ENCODE results near the gene OR4A47.
"Not testable (repeated sequence)": the region's sequence is repeated elsewhere in the genome, so short reads cannot be mapped to it uniquely, and the experiment has no call there.

Gene OR4A47, protein sequence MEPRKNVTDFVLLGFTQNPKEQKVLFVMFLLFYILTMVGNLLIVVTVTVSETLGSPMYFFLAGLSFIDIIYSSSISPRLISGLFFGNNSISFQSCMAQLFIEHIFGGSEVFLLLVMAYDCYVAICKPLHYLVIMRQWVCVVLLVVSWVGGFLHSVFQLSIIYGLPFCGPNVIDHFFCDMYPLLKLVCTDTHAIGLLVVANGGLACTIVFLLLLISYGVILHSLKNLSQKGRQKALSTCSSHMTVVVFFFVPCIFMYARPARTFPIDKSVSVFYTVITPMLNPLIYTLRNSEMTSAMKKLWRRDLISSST

DNA sequence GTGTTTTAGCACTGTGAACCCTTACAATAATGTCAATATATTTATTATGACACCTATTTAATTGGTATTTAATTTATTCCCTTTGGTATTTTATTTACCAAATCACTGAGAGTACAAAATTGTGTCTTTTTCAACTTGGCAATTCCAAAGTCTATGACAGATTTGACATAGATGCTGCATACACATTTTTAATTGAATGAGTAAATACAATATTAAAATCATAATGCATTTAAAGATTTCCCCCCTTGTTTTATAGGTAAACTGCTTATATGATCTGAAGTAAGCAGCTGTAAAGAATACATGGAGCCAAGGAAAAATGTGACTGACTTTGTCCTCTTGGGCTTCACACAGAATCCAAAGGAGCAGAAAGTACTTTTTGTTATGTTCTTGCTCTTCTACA, at the start of gene OR4A47:
Gene OR4A47 (plus strand): TSS at position 301 of the 400 bp plus-strand sequence. CDS start 0 bp downstream, at position 301.
- DNase-seq (ENCODE audit: low read depth) = not testable (repeated sequence)

DNA sequence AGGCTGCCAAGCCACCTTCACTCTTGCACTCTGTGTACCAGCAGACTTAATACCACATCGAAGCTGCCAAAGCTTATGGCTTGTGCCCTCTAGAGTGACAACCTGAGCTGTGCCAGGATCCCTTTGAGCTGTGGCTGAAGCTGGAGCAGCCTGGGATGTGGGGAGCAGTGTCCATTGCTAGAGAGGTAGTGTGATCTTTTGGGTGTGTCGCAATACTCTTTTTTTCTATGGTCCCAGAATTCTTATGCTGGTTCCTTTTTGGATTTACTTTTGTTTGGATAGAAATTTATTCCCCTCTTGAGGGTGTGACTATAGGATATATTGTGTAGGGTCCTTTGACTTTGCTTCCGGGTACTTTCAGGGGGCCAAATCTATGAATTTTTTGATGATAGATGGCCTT, 32.7 kb upstream of the OR4A47 start:
- not testable (repeated sequence) for DNase-seq (ENCODE audit: low read depth)

DNA sequence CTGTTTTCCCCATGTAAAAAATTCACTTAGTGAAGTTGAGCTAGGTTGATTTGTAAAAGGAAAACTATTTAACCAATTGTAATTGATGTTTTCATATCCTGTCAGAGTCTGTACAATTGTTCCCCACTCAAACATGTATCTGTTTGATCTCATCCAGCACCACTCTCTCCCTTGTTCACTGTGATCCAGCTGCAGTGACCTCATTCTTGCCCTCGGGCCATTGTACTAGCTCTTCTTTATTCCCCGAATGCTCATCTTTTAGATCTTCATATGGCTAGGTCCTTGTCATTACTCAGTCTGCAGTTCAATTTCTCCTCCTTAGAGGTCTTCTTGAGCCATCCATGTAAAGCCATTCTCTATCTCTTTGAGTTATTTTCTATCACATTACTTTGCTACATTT, 14.6 kb upstream of the OR4A47 start:
- DNase-seq (ENCODE audit: low read depth) = not testable (repeated sequence)

DNA sequence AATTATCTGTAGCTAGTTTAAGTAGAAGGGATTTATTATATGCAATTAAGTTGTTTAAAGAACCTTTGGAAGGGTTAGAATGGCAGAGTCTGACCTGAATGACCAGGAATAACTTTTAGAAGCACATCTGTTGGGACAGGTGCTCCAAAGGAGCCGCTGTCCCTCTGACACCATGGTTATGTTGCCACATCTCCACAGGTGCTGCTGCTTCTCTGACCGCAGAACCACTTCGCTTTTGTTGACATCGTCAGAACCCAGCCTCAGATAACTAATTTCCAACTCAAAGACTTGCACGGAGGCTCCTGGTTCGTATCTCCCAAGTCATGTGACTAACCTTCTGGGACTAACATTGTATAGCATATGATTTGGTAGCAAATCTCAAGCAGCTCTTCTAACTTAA, 13.9 kb upstream of the OR4A47 start:
- DNase-seq (ENCODE audit: low read depth) = not testable (repeated sequence)

DNA sequence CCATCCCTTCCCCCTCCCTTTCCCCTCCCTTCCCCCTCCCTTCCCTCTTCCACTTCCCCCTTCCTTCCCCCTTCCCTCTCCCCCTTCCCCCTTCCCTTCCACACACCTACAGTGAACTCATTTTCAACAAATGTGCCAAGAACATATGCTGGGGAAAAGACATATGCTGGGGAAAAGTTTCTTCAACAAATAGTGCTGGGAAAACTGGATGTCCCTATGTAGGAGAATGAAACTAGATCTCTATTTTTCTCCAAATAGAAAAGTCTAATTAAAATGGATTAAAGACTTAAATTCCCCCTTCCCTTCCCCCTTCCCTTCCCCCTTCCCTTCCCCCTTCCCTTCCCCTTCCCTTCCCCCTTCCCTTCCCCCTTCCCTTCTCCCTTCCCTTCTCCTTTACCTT, 17.6 kb downstream of the OR4A47 start:
- DNase-seq (ENCODE audit: low read depth) = not testable (repeated sequence)

DNA sequence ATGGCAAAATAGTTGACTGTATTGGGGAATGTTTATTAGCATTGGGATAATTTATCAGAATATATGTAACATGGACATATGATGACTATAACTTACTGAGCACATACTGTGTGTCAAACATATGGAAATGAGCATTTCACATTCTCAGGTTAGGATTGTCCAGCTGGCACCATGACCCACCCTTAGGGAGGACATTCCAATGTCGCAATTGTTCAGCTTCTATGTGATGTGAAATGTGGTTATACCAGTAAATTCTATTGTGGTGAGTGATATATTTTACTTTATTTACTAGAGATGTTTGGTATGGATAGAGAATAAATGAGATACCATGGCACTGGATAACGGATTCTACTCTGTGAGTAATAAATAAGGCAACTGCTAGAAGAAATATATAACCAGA, 50.4 kb downstream of the OR4A47 start:
- DNase-seq (ENCODE audit: low read depth) = no peak

Measured in fibroblast of gingiva (primary cell).